H9 (cell line): ENCODE data around the gene MOV10L1. TPM values are rescaled to one million over a fixed set of nuclear protein-coding genes. Genes with fewer than 3 reads are reported as not detected.

ENCODE experiments used
- DNase-seq: peaks from one replicate; pipeline ENCODE4 v3.0.0-alpha.2; 2017
- H2AFZ ChIP-seq: one replicate; pipeline ENCODE4 v1.6.1; 2013; ENCODE audit warnings: mild to moderate bottlenecking, low read length, control low read depth, moderate library complexity
- H2AK5ac ChIP-seq: 2 replicates; pipeline ENCODE4 v1.6.1; 2013; ENCODE audit warnings: low read length, control low read depth, mixed read lengths; ENCODE audit not compliant: insufficient read length
- H2BK120ac ChIP-seq: one replicate; pipeline ENCODE4 v1.6.1; 2013; ENCODE audit warnings: low read depth, mild to moderate bottlenecking, low read length, control low read depth, inconsistent platforms; ENCODE audit not compliant: poor library complexity, severe bottlenecking
- H2BK12ac ChIP-seq: 2 replicates; pipeline ENCODE4 v1.6.1; 2013; ENCODE audit warnings: low read length, control low read depth, mixed read lengths, low read depth; ENCODE audit not compliant: insufficient read length
- H2BK15ac ChIP-seq: 2 replicates; pipeline ENCODE4 v1.6.1; 2013; ENCODE audit warnings: low read depth, low read length, control low read depth
- H2BK20ac ChIP-seq: one replicate; pipeline ENCODE4 v1.6.1; 2013; ENCODE audit warnings: low read depth, mild to moderate bottlenecking, low read length, control low read depth, inconsistent platforms; ENCODE audit not compliant: poor library complexity, severe bottlenecking
- H2BK5ac ChIP-seq: 2 replicates; pipeline ENCODE4 v1.6.1; 2013; ENCODE audit warnings: low read length, control low read depth, mixed read lengths; ENCODE audit not compliant: insufficient read length
- H3K14ac ChIP-seq: 2 replicates; pipeline ENCODE4 v1.6.1; 2013; ENCODE audit warnings: low read length, control low read depth; ENCODE audit not compliant: insufficient read depth
- H3K18ac ChIP-seq: 2 replicates; pipeline ENCODE4 v1.6.1; 2013; ENCODE audit warnings: low read depth, mild to moderate bottlenecking, mixed read lengths, low read length, control low read depth; ENCODE audit not compliant: insufficient read length
- H3K23ac ChIP-seq: 2 replicates; pipeline ENCODE4 v1.6.1; 2013; ENCODE audit warnings: low read length, control low read depth, mixed read lengths, low read depth; ENCODE audit not compliant: insufficient read length
- H3K23me2 ChIP-seq: 2 replicates; pipeline ENCODE4 v1.6.1; 2013; ENCODE audit warnings: low read depth, mild to moderate bottlenecking, mixed read lengths, low read length, control low read depth; ENCODE audit not compliant: insufficient read length, poor library complexity, severe bottlenecking
- H3K27ac ChIP-seq: 2 replicates; pipeline ENCODE4 v1.5.1; 2013; ENCODE audit warnings: low read length, control low read depth, mixed read lengths, low read depth; ENCODE audit not compliant: insufficient read length
- H3K27me3 ChIP-seq: 2 replicates; pipeline ENCODE4 v1.6.1; 2013; ENCODE audit warnings: low read length, control low read depth, inconsistent platforms; ENCODE audit not compliant: insufficient read depth
- H3K4ac ChIP-seq: 2 replicates; pipeline ENCODE4 v1.6.1; 2013; ENCODE audit warnings: low read depth, mild to moderate bottlenecking, control low read depth, inconsistent platforms, low read length, moderate library complexity
- H3K4me1 ChIP-seq: 2 replicates; pipeline ENCODE4 v1.6.1; 2013; ENCODE audit warnings: low read length, control low read depth, inconsistent platforms; ENCODE audit not compliant: insufficient read depth
- H3K4me2 ChIP-seq: 2 replicates; pipeline ENCODE4 v1.6.1; 2013; ENCODE audit warnings: low read length, control low read depth, mixed read lengths; ENCODE audit not compliant: insufficient read length, insufficient read depth
- H3K56ac ChIP-seq: 2 replicates; pipeline ENCODE4 v1.6.1; 2013; ENCODE audit warnings: low read depth, mild to moderate bottlenecking, mixed read lengths, low read length, control low read depth; ENCODE audit not compliant: insufficient read length
- H3K79me1 ChIP-seq: 2 replicates; pipeline ENCODE4 v1.6.1; 2013; ENCODE audit warnings: low read depth, mild to moderate bottlenecking, moderate library complexity, low read length, control low read depth, inconsistent platforms; ENCODE audit not compliant: insufficient read depth, poor library complexity, severe bottlenecking
- H3K79me2 ChIP-seq: 2 replicates; pipeline ENCODE4 v1.6.1; 2013; ENCODE audit warnings: low read length, control low read depth, inconsistent platforms; ENCODE audit not compliant: insufficient read depth
- H3K9ac ChIP-seq: 2 replicates; pipeline ENCODE4 v1.6.1; 2013; ENCODE audit warnings: low read length, control low read depth, mixed read lengths; ENCODE audit not compliant: insufficient read length; ENCODE audit errors: extremely low read depth
- H3K9me3 ChIP-seq: one replicate; pipeline ENCODE4 v1.6.1; 2013; ENCODE audit warnings: low read depth, low read length, inconsistent platforms; ENCODE audit not compliant: control insufficient read depth
- H3T11ph ChIP-seq: one replicate; pipeline ENCODE4 v1.6.1; 2013; ENCODE audit warnings: mild to moderate bottlenecking, low read length, control low read depth, inconsistent platforms
- H4K20me1 ChIP-seq: one replicate; pipeline ENCODE4 v1.6.1; 2013; ENCODE audit not compliant: control insufficient read depth, insufficient read length, insufficient read depth
- H4K5ac ChIP-seq: 2 replicates; pipeline ENCODE4 v1.6.1; 2013; ENCODE audit warnings: low read depth, mild to moderate bottlenecking, mixed read lengths, low read length, control low read depth; ENCODE audit not compliant: insufficient read length
- H4K8ac ChIP-seq: replicated peaks from 2 replicates; pipeline ENCODE4 v1.6.1; 2013; ENCODE audit warnings: low read length, control low read depth, mixed read lengths, low read depth; ENCODE audit not compliant: insufficient read length
- H4K91ac ChIP-seq: 2 replicates; pipeline ENCODE4 v1.6.1; 2013; ENCODE audit warnings: low read depth, mild to moderate bottlenecking, moderate library complexity, mixed read lengths, low read length, control low read depth; ENCODE audit not compliant: insufficient read length
- H3K27ac Mint-ChIP-seq, 3 experiments: 2 replicates in 2 of 3; 3 replicates in 1 of 3; pipeline ENCODE4 v1.8.0; 2020 to 2021; ENCODE audit warnings: mixed read lengths in 3 of 3, mild to moderate bottlenecking in 1 of 3, moderate library complexity in 1 of 3
- H3K27me3 Mint-ChIP-seq: 2 replicates; pipeline ENCODE4 v1.8.0; 2021; ENCODE audit warnings: low read depth, mild to moderate bottlenecking, moderate library complexity, mixed read lengths
- H3K36me3 Mint-ChIP-seq, 3 experiments: 2 replicates in 2 of 3; 3 replicates in 1 of 3; pipeline ENCODE4 v1.8.0; 2020 to 2021; ENCODE audit warnings: low read depth in 3 of 3, mixed read lengths in 3 of 3; ENCODE audit not compliant: insufficient read depth in 1 of 3
- H3K4me1 Mint-ChIP-seq, 2 experiments: 2 replicates each; pipeline ENCODE4 v1.8.0; 2020; ENCODE audit warnings: mixed read lengths in 2 of 2
- H3K4me3 Mint-ChIP-seq, 2 experiments: 2 replicates in 1 of 2; 3 replicates in 1 of 2; pipeline ENCODE4 v1.8.0; 2020 to 2021; ENCODE audit warnings: mild to moderate bottlenecking in 2 of 2, mixed read lengths in 2 of 2, moderate library complexity in 1 of 2
- H3K9me3 Mint-ChIP-seq, 2 experiments: 2 replicates in 1 of 2; 3 replicates in 1 of 2; pipeline ENCODE4 v1.8.0; 2020; ENCODE audit warnings: mild to moderate bottlenecking in 2 of 2, mixed read lengths in 2 of 2, moderate library complexity in 1 of 2
- WGBS: extraction: QIAGEN DNeasy Blood & Tissue Kit; methylation state at CpG from one replicate; pipeline ENCODE4 v1.1.7; 2013; ENCODE audit warnings: missing lambda C conversion rate, low lambda C conversion rate, mixed read lengths; ENCODE audit not compliant: insufficient read length; ENCODE audit errors: extremely low coverage; 5-methylcytosine and 5-hydroxymethylcytosine counted together
- total RNA-seq: library from RNA; stranded (reverse); gene quantifications from 2 replicates; pipeline ENCODE4 v1.2.1, GENCODE V29; 2021
- TF ChIP-seq, protein P1 (sequence below): fragments of 200-600 bp; sonication (generic); conservative IDR thresholded peaks from 3 replicates; pipeline ENCODE4 v1.8.0; 2021; ENCODE audit warnings: antibody characterized with exemption, mild to moderate bottlenecking

Gene MOV10L1
- total RNA-seq, 1 experiment from 2014 or later = not detected

DNA sequence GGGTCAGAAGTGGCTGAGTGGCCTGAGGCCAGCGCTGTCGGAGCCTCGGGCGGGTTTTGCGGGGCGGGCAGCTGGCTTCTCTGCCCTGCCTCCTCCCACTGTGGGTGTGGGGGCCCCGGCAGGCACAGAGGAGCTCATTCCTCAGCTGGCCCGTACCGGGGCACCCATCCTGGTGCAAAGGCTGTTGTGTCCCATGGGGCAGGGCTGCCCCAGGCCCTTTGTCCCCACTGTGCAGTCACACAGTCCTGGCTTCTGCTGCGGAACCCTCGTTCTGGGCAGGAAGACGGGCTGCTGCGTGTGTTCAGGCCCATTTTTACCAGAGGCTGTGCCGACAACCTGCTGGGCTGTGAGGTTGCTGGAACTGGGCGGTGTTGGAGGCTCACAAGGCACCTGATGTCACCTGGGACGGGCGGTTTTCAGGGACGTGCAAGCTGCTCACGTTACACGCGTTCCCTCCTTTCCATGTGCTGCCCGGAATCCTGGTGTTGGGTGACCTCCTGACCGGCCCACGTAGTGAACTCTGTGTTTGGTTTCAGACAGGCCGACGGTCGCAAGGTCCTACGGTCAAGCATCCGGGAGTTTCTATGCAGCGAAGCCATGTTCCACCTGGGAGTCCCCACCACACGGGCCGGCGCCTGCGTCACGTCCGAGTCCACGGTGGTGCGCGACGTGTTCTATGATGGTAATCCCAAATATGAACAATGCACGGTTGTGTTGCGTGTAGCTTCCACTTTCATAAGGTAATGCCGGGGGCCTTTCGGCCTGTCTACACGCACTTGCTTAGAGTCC lies 116.2 kb downstream of the MOV10L1 start:
- H4K20me1 ChIP-seq = peaks cover 3% of the 10 kb centered on the region
- no peak overlapping the region for H3K4me2 ChIP-seq
- no peaks in the 10 kb centered on the region for H3K27me3 ChIP-seq
- Mint-ChIP-seq H3K27me3 (no peaks in the 10 kb centered on the region), H3K4me3 (no peak overlapping the region), H3K9me3 (peaks cover 5 to 6% of the 10 kb centered on the region in 2 experiments; a peak in 3 of 5 replicates), H3K36me3 (peaks cover 21 to 55% (median 51%) of the 10 kb centered on the region in 3 experiments), H3K27ac (0 out of 7 replicates have a peak overlapping the region, but pooled peaks of 1 of the 3 experiments have one; percentile 40), H3K4me1 (peaks cover 8 to 12% of the 10 kb centered on the region in 2 experiments)
- no peak overlapping the region for H2BK12ac ChIP-seq
- H2BK5ac ChIP-seq = no peak overlapping the region
- no peak overlapping the region for H2BK120ac ChIP-seq
- H3K79me2 ChIP-seq = no peaks in the 10 kb centered on the region; the same call in 1 of the 2 replicates
- no peak overlapping the region for H3K4ac ChIP-seq
- no peak overlapping the region for H2AFZ ChIP-seq
- H3K56ac ChIP-seq = no peak overlapping the region
- H3K14ac ChIP-seq = no peak overlapping the region; the same call in 1 of the 2 replicates
- H3K4me1 ChIP-seq = no peaks in the 10 kb centered on the region
- H3K79me1 ChIP-seq = no peaks in the 10 kb centered on the region
- no peak overlapping the region for H3K23ac ChIP-seq
- H2BK20ac ChIP-seq = no peak overlapping the region
- H2BK15ac ChIP-seq = no peak overlapping the region
- H4K91ac ChIP-seq = no peak overlapping the region
- no peak overlapping the region for H4K8ac ChIP-seq
- DNase-seq = no peak
- no peak overlapping the region for H3K27ac ChIP-seq
- peaks cover 4% of the 10 kb centered on the region for H3K23me2 ChIP-seq
- H3K9ac ChIP-seq = no peak overlapping the region
- no peak overlapping the region for H3K18ac ChIP-seq
- no CpG with 5 or more reads among the region's 45 CpGs for WGBS
- no peaks in the 10 kb centered on the region for H3K9me3 ChIP-seq
- H3T11ph ChIP-seq = no peak overlapping the region
- TF ChIP-seq, protein P1, sequence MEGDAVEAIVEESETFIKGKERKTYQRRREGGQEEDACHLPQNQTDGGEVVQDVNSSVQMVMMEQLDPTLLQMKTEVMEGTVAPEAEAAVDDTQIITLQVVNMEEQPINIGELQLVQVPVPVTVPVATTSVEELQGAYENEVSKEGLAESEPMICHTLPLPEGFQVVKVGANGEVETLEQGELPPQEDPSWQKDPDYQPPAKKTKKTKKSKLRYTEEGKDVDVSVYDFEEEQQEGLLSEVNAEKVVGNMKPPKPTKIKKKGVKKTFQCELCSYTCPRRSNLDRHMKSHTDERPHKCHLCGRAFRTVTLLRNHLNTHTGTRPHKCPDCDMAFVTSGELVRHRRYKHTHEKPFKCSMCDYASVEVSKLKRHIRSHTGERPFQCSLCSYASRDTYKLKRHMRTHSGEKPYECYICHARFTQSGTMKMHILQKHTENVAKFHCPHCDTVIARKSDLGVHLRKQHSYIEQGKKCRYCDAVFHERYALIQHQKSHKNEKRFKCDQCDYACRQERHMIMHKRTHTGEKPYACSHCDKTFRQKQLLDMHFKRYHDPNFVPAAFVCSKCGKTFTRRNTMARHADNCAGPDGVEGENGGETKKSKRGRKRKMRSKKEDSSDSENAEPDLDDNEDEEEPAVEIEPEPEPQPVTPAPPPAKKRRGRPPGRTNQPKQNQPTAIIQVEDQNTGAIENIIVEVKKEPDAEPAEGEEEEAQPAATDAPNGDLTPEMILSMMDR = no peak
- no peak overlapping the region for H4K5ac ChIP-seq
- H2AK5ac ChIP-seq = no peak overlapping the region
